HG03139 (cell line): ENCODE measurements around the gene RNF113A.
A peak's percentile ranks its signal among the peaks of the same experiment; 100 is the strongest.
"Not testable (repeated sequence)": the region's sequence is repeated elsewhere in the genome, so short reads cannot be mapped to it uniquely, and the experiment has no call there.

Experiments
- ATAC-seq: cut with Tn5 transposase; IDR thresholded peaks from one replicate; pipeline ENCODE4 v1.9.1; 2021; ENCODE audit not compliant: unreplicated experiment

The RNF113A gene

GRCh38 chrX:119852382-119853353, 18.9 kb downstream of the RNF113A start, which contains the start of gene UPF3B:
TSS of gene UPF3B (minus strand) at chrX:119852963. CDS start at chrX:119852928, 35 bp downstream.
- peak; percentile 98 for ATAC-seq

DNA sequence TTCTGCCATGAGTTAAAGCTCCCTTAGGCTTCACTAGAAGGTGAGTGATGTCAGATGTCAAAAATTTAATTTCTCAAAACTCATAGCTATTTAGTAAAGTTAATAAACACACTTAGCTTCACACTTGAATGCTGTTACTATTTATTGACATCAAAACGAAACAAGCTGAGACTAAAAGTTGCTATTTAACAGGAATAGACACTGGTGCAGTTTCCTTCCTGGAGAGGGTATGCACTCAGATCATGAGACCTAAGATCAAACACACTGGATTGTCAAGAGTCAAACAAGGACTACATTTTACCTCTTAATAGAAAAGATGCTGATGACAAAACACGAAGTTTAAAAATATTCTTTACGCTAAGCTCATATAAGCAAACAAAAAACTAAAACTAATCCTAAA, 37.6 kb downstream of the RNF113A start:
- ATAC-seq, result no peak

DNA sequence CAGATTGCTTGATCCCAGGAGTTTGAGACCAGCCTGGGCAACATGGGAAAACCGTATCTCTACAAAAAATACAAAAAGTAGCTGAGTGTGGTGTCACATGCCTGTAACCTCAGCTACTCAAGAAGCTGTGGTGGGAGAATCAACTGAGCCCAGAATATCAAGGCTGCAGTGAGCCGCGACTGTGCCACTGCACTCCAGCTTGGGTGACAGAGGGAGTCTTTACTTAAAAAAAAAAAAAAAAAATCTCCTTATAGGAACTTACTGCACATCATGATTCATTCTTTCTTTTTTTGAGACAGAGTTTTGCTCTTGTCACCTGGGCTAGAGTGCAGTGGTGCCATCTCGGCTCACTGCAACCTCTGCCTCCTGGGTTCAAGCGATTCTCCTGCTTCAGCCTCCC, 43.1 kb downstream of the RNF113A start:
- ATAC-seq, result no peak

DNA sequence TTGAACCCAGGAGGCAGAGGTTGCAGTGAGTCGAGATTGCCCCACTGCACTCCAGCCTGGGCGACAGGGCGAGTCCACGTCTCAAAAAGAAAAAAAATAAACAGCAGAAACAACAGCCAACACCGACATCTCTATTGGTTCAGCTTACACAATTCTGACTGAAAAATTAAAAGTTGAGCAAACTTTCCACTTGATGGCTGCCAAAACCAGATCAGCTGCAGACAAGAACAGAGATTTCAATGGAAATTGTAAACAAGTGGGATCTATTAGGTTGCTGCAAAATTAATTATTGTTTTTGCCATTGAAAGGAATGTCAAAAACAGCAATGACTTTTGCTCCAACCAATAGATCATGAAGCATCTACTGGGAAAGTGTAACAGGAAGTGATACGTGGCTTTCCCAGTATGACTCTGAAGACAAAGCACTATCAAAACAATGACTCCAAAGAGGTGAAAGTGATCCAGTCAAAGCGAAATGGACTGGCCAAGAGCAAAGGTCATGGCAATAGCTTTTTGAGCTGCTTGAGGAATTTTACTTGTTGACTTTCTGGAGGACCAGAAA, 45.1 kb downstream of the RNF113A start:
- no peak for ATAC-seq

- not testable (repeated sequence) for ATAC-seq
Measured at GRCh38 chrX:119824221-119824620, 47.3 kb downstream of the RNF113A start.

GRCh38 chrX:119821703-119822102, 49.8 kb downstream of the RNF113A start:
- peak; percentile 90 for ATAC-seq
